H7 (cell line): ENCODE data around the gene SLIT1. TPM values are rescaled to one million over a fixed set of nuclear protein-coding genes. Genes with fewer than 3 reads are reported as not detected.

Experiments
- DNase-seq: peaks from one replicate; pipeline ENCODE4 v3.0.0; 2012
- H3K27me3 ChIP-seq: 2 replicates; pipeline ENCODE4 v1.6.0; 2011; ENCODE audit warnings: mild to moderate bottlenecking, low read length; ENCODE audit not compliant: control insufficient read depth, insufficient read depth
- H3K36me3 ChIP-seq: replicated peaks from 2 replicates; pipeline ENCODE4 v1.5.1; 2011; ENCODE audit warnings: low read length; ENCODE audit not compliant: control insufficient read depth, insufficient read depth
- H3K4me3 ChIP-seq: 2 replicates; pipeline ENCODE4 v1.5.1; 2011; ENCODE audit warnings: low read depth, mild to moderate bottlenecking, control low read depth, low read length, moderate library complexity; ENCODE audit not compliant: insufficient read depth
- total RNA-seq: library from RNA; depleted of rRNA; stranded (reverse); fragments of >200 nt; shearing (Covaris generic); gene quantifications from 2 replicates; pipeline ENCODE4 v1.2.3, GENCODE V29; 2014

SLIT1 gene
- total RNA-seq, 1 experiment from 2014 or later, result 0.28 TPM

DNA sequence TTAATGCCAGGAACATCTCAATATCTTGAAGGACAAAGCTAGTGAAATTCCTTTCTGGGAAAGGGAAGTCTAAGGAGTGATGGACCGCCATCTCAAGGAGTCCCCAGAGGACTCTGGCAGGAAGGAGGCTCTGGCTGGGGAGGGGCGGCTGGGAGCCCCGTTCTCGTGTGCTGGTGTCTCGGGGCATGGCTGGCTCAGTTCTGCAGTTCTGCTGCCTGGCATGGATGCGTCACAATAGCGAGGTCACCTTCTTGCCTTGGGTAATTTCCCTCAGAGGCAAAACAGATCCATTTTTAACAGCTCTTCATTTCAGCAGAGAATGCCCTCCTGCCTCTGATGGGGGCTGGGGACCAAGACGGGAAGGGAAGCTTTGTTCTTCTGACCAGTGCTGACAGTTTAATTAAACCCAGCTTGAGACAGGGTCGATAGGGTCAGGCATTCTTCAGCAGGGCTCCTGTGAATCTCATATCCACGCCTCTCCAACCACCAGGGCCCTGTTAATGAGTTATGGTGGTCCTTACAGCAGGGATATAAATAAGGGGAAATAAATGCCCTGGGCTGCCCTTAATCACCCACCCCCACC lies 35.7 kb downstream of the SLIT1 start:
- DNase-seq, result no peak
- H3K36me3 ChIP-seq, result no peaks in the 10 kb centered on the region
- H3K4me3 ChIP-seq, result no peak overlapping the region
- no peaks in the 10 kb centered on the region for H3K27me3 ChIP-seq

GRCh38 chr10:97149079-97149531 lies 36.7 kb downstream of the SLIT1 start:
- peak; percentile 62 for DNase-seq
- Histone ChIP-seq H3K4me3 (no peak overlapping the region), H3K27me3 (no peaks in the 10 kb centered on the region), H3K36me3 (no peaks in the 10 kb centered on the region)

DNA sequence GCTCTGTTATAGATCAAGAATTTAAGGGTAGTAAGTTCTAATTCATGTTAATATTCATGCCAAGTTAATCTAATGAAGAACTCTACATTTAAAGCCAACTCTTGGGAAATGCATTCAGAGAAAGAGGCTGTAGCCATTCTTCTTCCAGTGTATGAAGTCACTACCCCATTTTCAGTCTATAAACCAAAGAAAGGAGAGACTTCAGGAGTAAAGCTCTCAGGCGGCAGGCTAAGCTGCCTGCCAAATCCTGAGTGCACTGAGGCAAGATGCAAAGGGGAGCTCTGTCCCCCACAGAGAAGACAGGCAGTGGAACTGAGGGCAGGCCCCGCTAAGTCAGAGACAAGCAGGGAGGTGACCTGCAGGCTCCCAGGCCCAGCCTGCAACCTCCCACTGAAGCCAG lies 41.5 kb downstream of the SLIT1 start:
- Histone ChIP-seq H3K36me3 (no peaks in the 10 kb centered on the region), H3K27me3 (peaks cover 6% of the 10 kb centered on the region; the same call in 1 of the 2 replicates), H3K4me3 (no peak overlapping the region)
- DNase-seq, result no peak

DNA sequence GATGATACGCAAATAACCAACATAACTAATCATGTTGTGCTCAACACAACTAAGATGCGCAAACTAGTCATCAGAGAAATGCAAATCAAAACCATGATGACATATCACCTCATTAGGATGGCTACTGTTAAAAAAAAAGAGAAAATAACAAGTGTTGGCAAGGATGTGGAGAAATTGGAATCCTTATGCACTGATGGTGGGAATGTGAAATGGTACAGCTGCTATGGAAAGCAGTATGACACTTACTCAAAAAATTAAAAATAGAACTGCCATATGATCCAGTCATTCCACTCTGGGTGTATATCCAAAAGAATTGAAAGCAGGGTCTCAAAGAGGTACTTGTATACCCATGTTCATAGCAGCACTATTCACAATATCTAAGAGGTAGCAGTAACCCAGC lies 42.9 kb downstream of the SLIT1 start:
- Histone ChIP-seq H3K27me3 (peaks cover 6% of the 10 kb centered on the region; the same call in 1 of the 2 replicates), H3K36me3 (no peaks in the 10 kb centered on the region), H3K4me3 (no peak overlapping the region)
- DNase-seq, result no peak

DNA sequence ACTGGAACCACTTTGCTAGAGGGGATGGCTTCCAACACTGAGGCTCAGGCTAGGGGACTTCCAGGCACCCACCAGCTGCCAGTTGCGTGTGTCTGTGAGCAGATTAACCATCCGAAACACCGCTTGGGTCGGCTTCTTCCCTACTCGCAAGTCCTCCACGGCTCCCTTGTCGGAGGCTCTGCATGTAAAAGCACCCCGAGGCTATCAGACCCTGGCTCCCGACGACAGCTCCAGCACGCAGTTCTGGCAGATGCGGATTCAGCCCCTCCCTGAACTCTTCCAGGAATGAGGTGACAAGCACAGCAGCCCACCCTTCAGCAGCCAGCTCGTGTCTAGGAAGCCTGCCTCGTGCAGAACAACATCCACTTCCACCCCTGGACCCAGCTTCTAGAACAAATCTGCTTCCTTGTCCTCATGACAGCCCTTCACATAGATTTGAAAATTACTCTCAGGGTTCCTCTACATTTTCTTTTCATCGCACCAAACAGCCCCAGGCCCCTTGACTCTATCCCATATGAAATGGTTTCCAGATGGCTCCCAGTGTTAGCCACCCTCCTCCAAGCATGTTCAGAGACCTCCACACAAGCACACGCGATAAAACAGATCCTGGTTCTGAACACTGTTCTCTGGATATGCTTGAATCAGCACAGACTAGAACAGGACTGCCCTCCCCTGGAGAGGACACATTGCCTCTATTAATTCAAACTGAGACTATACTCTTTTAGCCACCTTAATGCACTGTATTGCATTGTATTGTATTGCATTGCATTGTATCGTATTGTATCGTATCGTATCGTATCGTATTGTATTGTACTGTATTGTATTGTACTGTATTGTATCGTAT lies 44.6 kb downstream of the SLIT1 start:
- Histone ChIP-seq H3K4me3 (no peak overlapping the region), H3K27me3 (peaks cover 6% of the 10 kb centered on the region; the same call in 1 of the 2 replicates), H3K36me3 (no peaks in the 10 kb centered on the region)
- peak; percentile 67 for DNase-seq

DNA sequence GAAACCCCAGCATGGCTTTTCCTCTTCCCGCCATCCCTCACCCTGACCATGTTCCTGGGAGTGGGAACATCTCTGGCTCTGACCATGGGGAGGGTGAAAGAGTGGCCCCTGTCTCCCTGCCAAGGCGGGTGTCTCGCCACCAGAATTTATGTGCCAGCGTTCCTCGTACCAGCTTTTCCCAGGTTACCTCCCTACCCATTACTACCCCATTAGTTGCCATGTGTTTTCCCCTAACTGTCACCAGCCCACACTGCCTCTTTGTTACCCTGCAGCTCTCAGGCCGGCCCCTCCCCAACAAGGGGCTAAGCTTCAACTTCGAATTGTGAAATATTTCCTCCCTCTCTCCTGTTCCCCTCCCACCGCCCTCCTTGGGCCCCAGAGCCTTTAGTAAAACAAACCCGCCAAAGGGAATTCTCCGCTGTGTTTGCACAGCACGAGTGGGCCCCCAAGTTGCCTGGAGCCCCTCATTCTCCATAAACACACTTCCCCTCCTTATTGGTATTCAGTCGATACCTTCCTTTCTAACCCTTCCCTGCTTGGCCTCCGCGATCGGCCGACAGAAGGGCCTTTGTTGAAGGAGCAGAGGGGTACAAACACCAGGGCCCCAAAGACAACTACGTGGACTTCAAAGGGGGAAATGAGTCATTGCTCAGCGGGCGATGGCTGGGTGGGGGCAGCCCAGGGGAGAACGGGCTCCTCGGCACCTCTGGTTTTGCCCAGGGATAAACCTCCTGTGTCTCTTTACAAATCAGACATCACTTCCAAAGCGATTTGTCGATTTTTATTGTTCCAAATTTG lies 45.5 kb downstream of the SLIT1 start:
- H3K27me3 ChIP-seq, result peaks cover 6% of the 10 kb centered on the region; the same call in 1 of the 2 replicates
- peak; percentile 66 for DNase-seq
- no peak overlapping the region for H3K4me3 ChIP-seq

GRCh38 chr10:97139651-97140048 lies 46.1 kb downstream of the SLIT1 start:
- Histone ChIP-seq H3K36me3 (no peaks in the 10 kb centered on the region), H3K27me3 (peaks cover 6% of the 10 kb centered on the region; the same call in 1 of the 2 replicates), H3K4me3 (no peak overlapping the region)
- DNase-seq, result no peak

More for the DNA sequence above, 45.5 kb downstream of the SLIT1 start:
- no peaks in the 10 kb centered on the region for H3K36me3 ChIP-seq

DNA sequence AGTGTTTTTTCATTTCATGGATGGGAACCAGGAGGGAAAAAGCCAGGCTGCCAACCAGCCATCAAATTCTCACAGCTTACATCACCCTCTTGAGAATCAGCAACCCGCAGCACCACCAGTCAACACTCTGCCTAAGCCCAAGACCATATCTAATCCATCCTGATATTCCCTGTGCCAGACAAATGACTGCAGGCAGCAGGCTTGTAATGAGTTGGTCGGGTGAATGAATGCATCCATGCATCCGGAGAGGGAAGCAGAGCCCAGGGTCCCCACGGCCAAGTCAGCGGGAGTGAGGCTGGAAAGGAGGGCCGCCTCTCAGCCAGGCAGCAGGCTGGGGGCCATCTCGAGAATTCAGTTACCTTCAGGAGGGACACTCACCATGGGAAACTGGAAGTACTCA lies 46.9 kb downstream of the SLIT1 start:
- H3K27me3 ChIP-seq, result peaks cover 6% of the 10 kb centered on the region; the same call in 1 of the 2 replicates
- H3K36me3 ChIP-seq, result no peaks in the 10 kb centered on the region
- H3K4me3 ChIP-seq, result no peak overlapping the region
- no peak for DNase-seq

DNA sequence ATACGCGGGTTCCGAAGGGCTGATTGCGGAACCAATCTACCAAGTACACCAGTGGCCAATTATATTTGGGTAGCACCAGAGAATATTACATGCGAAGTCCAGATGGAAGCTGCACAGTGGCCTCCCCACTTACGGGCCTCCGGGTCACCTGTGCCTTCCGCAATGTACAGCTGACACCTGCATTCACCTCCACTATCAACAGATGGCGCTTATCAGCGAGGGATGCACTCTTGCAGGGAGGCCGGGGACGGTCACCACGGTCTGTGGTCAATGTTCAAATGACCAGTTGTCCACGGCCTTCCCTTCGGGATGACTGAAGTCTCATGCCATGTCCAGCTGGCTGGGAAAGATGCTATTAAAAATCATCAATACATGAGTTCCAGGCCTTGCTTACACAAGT lies 47.6 kb downstream of the SLIT1 start:
- no peaks in the 10 kb centered on the region for H3K36me3 ChIP-seq
- peak; percentile 86 for DNase-seq
- peaks cover 6% of the 10 kb centered on the region; the same call in 1 of the 2 replicates for H3K27me3 ChIP-seq
- no peak overlapping the region for H3K4me3 ChIP-seq

DNA sequence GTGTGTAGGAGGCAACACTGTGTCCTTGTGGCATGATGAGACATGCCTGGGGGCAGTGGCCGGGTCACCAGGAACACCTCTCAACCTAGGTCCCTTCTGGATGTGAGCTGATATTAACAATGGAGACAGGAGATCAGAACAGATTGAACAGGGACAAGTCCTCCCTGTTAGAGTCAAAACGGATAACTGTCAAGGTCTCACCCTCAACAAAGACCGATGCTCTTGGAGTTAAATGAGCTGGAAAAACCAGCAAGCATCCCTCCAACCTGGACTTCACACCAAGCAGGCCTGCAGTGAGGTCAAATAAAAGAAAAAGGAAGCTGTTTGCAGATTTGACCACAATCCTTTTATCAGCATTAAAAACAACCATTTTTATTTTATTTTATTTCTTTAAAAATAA lies 49.0 kb downstream of the SLIT1 start:
- Histone ChIP-seq H3K27me3 (peaks cover 6% of the 10 kb centered on the region; the same call in 1 of the 2 replicates), H3K4me3 (no peak overlapping the region), H3K36me3 (no peaks in the 10 kb centered on the region)
- DNase-seq, result no peak

DNA sequence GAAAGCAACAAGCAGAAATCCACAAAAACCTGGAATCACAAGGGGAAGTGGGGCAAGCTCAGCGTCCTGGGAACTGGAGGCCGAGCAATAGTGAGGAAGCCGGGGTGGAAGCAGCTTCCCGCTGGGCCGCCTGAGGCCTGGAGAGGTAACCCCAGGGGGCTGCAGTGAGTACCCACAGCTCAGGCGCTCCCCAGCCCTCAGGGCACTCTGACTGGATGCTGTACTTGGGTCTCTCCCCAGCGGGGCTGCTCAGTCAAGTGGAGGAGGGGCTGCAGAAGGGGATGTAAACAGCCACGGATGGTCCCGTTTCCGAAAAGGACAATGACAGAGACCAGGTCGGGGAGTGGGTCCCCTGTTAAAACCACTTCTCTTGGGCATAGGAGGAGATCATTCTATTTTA lies 50.3 kb downstream of the SLIT1 start:
- DNase-seq, result no peak
- peaks cover 2% of the 10 kb centered on the region; the same call in 1 of the 2 replicates for H3K27me3 ChIP-seq

DNA sequence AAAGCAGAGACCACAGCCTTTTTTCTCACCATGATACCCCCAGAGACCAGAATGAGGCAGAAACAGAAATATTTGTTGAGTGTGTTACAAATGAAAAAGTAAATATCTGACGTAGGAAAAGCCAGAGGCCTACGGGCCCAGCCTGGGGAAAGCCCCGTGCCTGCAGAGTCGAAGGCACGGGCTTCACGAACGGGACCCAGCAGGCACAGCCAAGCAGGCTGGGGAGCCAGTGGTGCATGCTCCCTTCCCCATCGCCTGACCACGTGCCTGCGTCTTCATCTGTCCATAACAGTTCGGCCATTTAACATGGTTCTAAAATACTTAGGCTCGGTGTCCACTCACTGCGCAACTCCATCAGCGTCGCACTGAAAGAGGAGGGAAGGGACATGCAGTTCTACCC lies 50.8 kb downstream of the SLIT1 start:
- Histone ChIP-seq H3K27me3 (no peaks in the 10 kb centered on the region; the same call in 1 of the 2 replicates), H3K36me3 (no peaks in the 10 kb centered on the region), H3K4me3 (no peak overlapping the region)
- no peak for DNase-seq

More for the DNA sequence above, 50.3 kb downstream of the SLIT1 start:
- Histone ChIP-seq H3K4me3 (no peak overlapping the region), H3K36me3 (no peaks in the 10 kb centered on the region)

GRCh38 chr10:97134110-97134509 lies 51.6 kb downstream of the SLIT1 start:
- DNase-seq, result peak; percentile 54
- H3K36me3 ChIP-seq, result no peaks in the 10 kb centered on the region
- H3K4me3 ChIP-seq, result no peak overlapping the region
- no peaks in the 10 kb centered on the region for H3K27me3 ChIP-seq

GRCh38 chr10:97132273-97132672 lies 53.5 kb downstream of the SLIT1 start:
- H3K27me3 ChIP-seq, result no peaks in the 10 kb centered on the region
- H3K36me3 ChIP-seq, result no peaks in the 10 kb centered on the region
- no peak for DNase-seq
- H3K4me3 ChIP-seq, result no peak overlapping the region
